Esophagus squamous epithelium (tissue), 4 donors: ENCODE results near the gene FKTN.

Source experiments
- CTCF ChIP-seq, 6 experiments: fragments of 450-650 bp in 4 of 6; fragments of 200-600 bp in 2 of 6; sonication (generic) in 2 of 6; IDR thresholded peaks; one replicate each; pipeline ENCODE4 v1.5.1; 2016 to 2019; ENCODE audit warnings: antibody characterized with exemption in 6 of 6, mild to moderate bottlenecking in 4 of 6, moderate library complexity in 4 of 6
- POLR2A ChIP-seq, 4 donors: fragments of 450-650 bp; IDR thresholded peaks; one replicate each; pipeline ENCODE4 v1.6.1; 2017; ENCODE audit warnings: antibody characterized with exemption in 4 of 4, mild to moderate bottlenecking in 4 of 4, moderate library complexity in 3 of 4

GRCh38 chr9:105651806-105652205 is 93.9 kb downstream of the FKTN start:
- TF ChIP-seq CTCF (IDR thresholded peaks at IDR 0.05) (no peak), POLR2A (IDR thresholded peaks at IDR 0.05) (no peak)
